Measurements from ENCODE around the gene FAIM2. TPM values are rescaled to one million over a fixed set of nuclear protein-coding genes. Genes with fewer than 3 reads are reported as not detected.

FAIM2 gene
- total and polyA plus RNA-seq, 9 of the 15 experiments (the other 6 are each of a cell fraction or from before 2014, with no cell fraction given): 0.01 to 0.10 TPM; not detected in 7

DNA sequence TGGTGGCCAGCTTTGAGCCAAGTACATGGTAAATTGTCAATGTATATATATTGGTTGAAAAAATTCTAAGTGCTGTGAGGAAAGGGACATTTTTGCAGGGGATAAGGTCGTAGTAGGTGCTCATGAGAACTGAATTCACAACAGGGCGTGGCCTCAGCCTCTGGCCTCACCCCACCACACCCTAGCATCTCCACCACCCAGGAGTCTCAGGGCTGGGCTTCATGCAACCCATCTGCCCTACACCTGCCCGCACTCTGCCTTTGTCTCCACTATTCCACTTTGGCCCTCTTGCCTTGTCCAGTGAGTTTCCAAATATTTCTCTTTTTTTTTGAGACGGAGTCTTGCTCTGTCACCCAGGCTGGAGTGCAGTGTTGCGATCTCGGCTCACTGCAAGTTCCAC lies 24.8 kb upstream of the FAIM2 start:
- ATAC-seq: peak; percentile 61; the same call in 2 of the 3 replicates

More for the DNA sequence above, 24.8 kb upstream of the FAIM2 start:
- H3K27me3 ChIP-seq (ENCODE audit: control insufficient read depth in 2 of 2, insufficient read depth in 2 of 2, low read length in 2 of 2): peaks cover 6 to 27% of the 10 kb centered on the region in 2 experiments; a peak in 2 of 5 replicates
- no peak overlapping the region for H2AFZ ChIP-seq (ENCODE audit: low read depth, low read length)
- no peak overlapping the region for H3K4me3 ChIP-seq
- no peaks in the 10 kb centered on the region; a peak in 1 of 5 replicates for H3K4me1 ChIP-seq (replicated peaks in 1 of 2; ENCODE audit: control insufficient read depth in 2 of 2, insufficient read depth in 2 of 2, low read length in 2 of 2)
- no peak overlapping the region for H3K27ac ChIP-seq (ENCODE audit: extremely low read depth, low read depth, low read length)
- in situ Hi-C loops (cut with MboI) (no loop called here), intact Hi-C loops (cut with micrococcal nuclease) (no loop called here)
- CTCF ChIA-PET (ENCODE audit: low intra/inter-chr PET ratio): no interaction called here
- WGBS (ENCODE audit: insufficient coverage, low coverage, missing lambda C conversion rate): 40% methylated on average over 6 of the region's 6 CpGs
- POLR2A ChIA-PET: interaction anchor here (1.3 to 1.6 kb wide), 4 partner anchors 9 to 17 kb away, joined by 3 to 10 read pairs (median 4); no protein-coding TSS in a partner anchor
- no TSS peak for BruUV-seq (replicated peaks)
- no peak for FAIRE-seq
- H3K79me2 ChIP-seq (ENCODE audit: control insufficient read depth, insufficient read depth, low read length): no peaks in the 10 kb centered on the region
- TF ChIP-seq, protein P1, sequence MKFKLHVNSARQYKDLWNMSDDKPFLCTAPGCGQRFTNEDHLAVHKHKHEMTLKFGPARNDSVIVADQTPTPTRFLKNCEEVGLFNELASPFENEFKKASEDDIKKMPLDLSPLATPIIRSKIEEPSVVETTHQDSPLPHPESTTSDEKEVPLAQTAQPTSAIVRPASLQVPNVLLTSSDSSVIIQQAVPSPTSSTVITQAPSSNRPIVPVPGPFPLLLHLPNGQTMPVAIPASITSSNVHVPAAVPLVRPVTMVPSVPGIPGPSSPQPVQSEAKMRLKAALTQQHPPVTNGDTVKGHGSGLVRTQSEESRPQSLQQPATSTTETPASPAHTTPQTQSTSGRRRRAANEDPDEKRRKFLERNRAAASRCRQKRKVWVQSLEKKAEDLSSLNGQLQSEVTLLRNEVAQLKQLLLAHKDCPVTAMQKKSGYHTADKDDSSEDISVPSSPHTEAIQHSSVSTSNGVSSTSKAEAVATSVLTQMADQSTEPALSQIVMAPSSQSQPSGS (CRISPR knock-in tag; IDR thresholded peaks at IDR 0.05): no peak
- TF ChIP-seq SRSF9 (IDR thresholded peaks at IDR 0.05; ENCODE audit: borderline replicate concordance, low read depth, low read length): no peak
- TF ChIP-seq BDP1 (IDR thresholded peaks at IDR 0.05; ENCODE audit: insufficient read depth, insufficient read length): no peak
- no peak for TF ChIP-seq SRSF7 (optimal IDR thresholded peaks at IDR 0.05; ENCODE audit: low read depth, low read length)
- TF ChIP-seq TCF15 (CRISPR knock-in tag; IDR thresholded peaks at IDR 0.05): no peak
- TF ChIP-seq KDM1A (IDR thresholded peaks at IDR 0.05): no peak
- no peak for TF ChIP-seq SUPT5H (IDR thresholded peaks at IDR 0.05)
- no peak for TF ChIP-seq TCFL5 (CRISPR knock-in tag; conservative IDR thresholded peaks at IDR 0.05)
- TF ChIP-seq NFRKB (IDR thresholded peaks at IDR 0.05; ENCODE audit: low read depth): no peak
- no peak for TF ChIP-seq TCF3 (CRISPR knock-in tag; IDR thresholded peaks at IDR 0.05)
- H3K9ac ChIP-seq (ENCODE audit: insufficient read depth in 1 of 2, low read depth in 2 of 2, low read length in 2 of 2): no peak overlapping the region
- H3K9me3 ChIP-seq (replicated peaks; ENCODE audit: control insufficient read depth, insufficient read depth, low read depth, low read length): no peaks in the 10 kb centered on the region
- no peaks in the 10 kb centered on the region for H3K9me1 ChIP-seq (ENCODE audit: control insufficient read depth, insufficient read depth, low read length)
- peak in 2 of 4 experiments; percentile 49 to 51 for DNase-seq (ENCODE audit: extremely low read depth in 1 of 4, low spot score in 3 of 4)
- H3K4me2 ChIP-seq (ENCODE audit: insufficient read depth, low read length): no peak overlapping the region
- H3K36me3 ChIP-seq (ENCODE audit: control insufficient read depth, insufficient read depth, low read length): no peaks in the 10 kb centered on the region
- H4K20me1 ChIP-seq (replicated peaks; ENCODE audit: control insufficient read depth, insufficient read depth, low read length): no peaks in the 10 kb centered on the region
